Measurements from ENCODE around the gene TNIK. TPM values are rescaled to one million over a fixed set of nuclear protein-coding genes. Genes with fewer than 3 reads are reported as not detected.

The TNIK gene
- total RNA-seq, 1 donor from 2014 or later, result 28.5 TPM

- DNase-seq (ENCODE audit: extremely low read depth, low read depth, low spot score), result no peak
Measured at GRCh38 chr3:171065732-171066131, 394.5 kb downstream of the TNIK start.

DNA sequence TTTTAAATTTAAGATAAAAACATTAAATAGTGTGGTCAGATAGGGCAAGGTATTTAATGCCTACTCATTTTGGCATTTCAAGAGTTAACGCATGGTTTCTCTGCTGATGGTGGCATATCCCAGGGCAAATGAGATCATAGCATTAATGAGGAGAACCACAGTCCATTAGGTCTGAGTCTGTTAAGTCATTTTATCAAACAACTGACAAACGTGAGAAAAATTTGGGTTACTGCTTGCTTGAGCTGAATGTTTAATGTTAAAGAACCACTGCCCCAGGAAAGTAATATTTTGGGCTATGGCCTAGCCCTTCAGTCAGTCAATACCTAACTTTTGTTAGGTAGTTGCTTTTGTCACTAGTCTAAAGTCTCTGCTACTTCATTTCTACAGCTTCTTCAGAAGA lies 395.7 kb downstream of the TNIK start:
- no peak for DNase-seq (ENCODE audit: extremely low read depth, low read depth, low spot score)

DNA sequence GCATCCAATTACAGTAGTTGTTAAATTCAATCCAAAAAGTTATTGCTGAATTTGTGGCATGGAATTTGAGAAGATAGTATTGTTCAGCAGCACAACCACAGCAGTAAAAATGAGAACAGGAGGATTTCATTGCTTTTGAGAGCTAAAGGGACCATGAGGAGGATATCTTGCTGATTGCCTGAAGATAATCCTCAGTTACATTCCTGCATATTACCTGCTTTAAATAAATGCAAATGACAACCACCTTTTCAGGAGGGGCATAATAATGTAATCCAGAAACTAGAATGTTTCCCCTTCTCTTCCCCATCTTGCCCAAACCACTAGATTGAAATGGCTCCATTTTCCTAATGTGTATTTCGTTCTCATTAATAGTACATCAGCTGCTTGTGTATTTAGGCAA lies 398.5 kb downstream of the TNIK start:
- no peak for DNase-seq (ENCODE audit: extremely low read depth, low read depth, low spot score)

GRCh38 chr3:171059978-171060377 lies 400.2 kb downstream of the TNIK start:
- no peak for DNase-seq (ENCODE audit: extremely low read depth, low read depth, low spot score)

DNA sequence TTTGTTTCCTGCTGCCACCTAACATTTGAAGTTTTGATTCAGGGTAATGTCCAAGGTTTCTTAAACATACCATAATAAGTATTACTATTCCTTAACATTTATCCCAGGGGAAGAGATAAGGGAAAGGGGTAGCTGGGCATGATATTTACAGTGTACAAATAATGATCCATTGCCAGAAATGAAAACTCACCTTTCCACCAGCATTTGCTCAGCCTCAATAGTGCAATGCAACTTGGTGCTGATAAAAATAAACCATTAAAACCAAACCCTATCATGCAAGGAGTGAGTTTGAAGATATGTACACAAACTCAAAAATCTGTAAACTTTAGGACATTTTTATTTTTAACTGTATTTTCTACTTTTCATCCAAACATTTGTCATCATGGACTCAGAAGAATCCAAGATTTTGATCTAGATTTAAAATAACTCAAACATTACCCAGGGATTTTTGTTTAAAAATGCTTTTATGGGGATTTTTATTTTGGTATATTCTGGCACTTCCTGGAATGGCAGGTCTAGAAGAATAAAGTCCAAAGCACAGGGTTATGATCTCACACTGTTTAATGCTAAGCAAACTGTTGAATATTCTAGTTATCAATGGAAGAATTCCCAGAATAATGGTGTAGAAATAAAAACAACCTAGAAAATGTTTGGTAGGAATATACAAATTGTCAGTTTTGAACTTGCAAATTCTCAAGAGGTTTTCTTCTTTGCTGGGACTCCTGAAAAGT lies 401.2 kb downstream of the TNIK start:
- no peak for DNase-seq (ENCODE audit: extremely low read depth, low read depth, low spot score)

DNA sequence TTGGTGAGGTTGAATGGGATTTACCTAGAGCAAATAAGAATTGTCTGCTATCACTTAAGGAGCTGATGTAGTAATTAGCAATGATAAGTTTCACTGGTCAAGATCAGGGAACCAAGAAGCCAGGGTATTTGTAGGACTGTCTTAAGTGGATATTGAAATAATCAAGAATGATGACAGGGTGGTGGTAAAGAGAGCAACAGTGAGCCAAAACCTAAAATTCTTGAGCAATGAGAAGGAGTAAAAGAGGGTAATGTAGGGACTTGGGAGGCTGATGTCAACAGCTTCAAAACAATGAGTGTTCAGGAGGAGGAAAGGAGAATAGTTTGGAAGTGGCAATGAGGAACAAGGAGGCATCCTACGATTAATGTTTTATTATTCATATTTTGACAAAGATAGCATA lies 402.1 kb downstream of the TNIK start:
- DNase-seq (ENCODE audit: extremely low read depth, low read depth, low spot score), result no peak

- no peak for DNase-seq (ENCODE audit: extremely low read depth, low read depth, low spot score)
Measured at GRCh38 chr3:171057072-171057471, 403.1 kb downstream of the TNIK start.

DNA sequence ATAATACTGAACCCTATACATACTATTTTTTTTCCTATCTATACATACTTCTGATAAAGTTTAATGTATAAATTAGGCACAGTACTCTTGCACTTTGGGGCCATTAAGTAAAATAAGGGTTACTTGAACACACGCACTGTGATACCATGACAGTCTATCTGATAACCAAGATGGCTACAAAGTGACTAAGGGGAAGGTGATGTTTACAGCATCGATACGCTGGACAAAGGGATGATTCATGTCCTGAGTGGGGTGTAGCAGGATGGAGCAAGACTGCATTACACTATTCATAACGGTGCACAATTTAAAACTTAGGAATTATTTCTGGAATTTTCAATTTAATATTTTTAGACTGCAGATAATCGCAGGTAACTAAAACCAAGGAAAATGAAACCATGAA lies 403.7 kb downstream of the TNIK start:
- DNase-seq (ENCODE audit: extremely low read depth, low read depth, low spot score), result no peak

DNA sequence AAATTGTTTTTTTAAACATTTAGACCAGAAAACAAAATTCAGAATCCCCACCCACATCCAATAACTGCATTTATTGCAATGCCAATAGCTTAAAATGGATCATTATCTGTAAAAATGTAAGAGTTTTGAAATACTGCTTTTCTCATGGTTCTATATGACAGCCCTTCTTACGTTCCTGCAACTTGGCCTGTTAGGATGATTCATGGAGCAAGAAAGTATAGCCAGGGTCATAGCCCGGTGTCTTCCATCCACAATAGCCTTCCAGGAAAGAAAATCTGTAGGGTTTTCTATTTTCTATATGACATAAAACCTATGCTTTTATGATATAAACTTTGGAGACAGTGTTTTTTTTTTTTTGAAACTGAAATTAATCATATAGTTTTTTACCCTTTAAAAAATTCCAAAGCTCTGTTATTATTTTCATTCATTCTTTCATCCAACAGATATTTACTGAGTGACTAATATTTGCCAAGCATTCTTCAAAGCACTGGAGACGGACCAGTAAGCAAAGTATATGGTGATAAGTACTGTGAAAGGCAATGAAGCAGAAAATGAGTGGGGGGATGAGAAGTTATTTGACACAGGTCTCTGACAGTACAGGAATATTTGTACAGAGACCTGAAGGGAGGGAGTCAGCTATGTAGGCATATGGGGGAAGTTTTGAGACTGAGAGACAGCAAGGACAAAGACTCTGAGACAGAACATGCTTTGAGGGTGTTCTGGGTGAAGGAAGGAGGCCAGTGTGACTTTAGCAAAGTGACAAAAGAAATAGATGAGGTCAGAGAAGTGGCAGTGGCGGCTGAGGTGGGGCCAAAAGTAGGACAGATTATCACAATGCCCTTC lies 404.6 kb downstream of the TNIK start:
- DNase-seq (ENCODE audit: extremely low read depth, low read depth, low spot score), result no peak

GRCh38 chr3:171054921-171055320 lies 405.3 kb downstream of the TNIK start:
- DNase-seq (ENCODE audit: extremely low read depth, low read depth, low spot score), result no peak

GRCh38 chr3:171054231-171054630 lies 406.0 kb downstream of the TNIK start:
- DNase-seq (ENCODE audit: extremely low read depth, low read depth, low spot score), result no peak

DNA sequence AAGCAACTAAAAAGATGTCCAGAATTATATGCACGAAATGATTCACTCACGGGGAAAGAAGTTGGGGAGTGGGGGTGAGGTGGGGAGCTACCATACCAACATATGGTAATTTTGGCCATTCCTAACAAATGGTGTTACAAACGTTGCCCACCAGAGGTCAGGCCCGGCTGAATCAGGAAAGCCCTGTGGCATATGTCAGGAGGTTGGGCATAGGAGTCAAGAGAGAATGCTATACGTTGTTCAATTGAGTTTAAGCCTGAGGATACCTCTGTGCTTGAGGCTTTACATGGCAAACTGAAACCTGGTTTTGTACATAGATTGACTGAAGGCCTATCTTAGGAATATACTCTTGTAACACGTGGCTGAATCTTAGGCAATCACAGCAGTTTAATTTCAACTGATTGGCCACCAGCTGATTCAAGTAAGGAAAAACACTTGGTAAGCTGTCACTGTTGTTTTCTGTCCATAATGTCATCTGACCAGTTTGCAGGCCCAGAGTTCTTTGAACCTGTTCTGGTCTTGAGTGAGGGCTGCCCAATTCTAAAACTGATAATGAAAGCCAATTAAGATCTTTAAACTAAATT lies 410.3 kb downstream of the TNIK start:
- no peak for DNase-seq (ENCODE audit: extremely low read depth, low read depth, low spot score)

DNA sequence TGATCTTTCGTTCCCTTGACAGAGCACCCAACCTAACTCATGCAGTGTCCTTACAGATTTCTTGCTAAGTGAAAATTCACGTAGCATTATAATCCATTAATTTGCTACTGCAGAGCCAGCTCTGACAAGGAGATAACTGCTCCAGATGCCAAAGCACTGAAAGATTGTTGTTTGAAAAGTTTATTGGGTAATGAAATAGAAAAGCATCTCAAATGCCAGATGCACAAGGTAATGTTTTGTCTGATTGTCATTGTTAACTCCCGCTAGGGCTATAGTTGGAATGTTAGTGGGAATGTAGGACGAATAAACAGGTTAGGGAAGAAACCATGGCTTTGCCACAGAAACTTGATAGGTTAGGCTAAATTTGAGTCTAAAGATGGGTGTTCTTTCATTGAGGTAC lies 413.4 kb downstream of the TNIK start:
- DNase-seq (ENCODE audit: extremely low read depth, low read depth, low spot score), result no peak

DNA sequence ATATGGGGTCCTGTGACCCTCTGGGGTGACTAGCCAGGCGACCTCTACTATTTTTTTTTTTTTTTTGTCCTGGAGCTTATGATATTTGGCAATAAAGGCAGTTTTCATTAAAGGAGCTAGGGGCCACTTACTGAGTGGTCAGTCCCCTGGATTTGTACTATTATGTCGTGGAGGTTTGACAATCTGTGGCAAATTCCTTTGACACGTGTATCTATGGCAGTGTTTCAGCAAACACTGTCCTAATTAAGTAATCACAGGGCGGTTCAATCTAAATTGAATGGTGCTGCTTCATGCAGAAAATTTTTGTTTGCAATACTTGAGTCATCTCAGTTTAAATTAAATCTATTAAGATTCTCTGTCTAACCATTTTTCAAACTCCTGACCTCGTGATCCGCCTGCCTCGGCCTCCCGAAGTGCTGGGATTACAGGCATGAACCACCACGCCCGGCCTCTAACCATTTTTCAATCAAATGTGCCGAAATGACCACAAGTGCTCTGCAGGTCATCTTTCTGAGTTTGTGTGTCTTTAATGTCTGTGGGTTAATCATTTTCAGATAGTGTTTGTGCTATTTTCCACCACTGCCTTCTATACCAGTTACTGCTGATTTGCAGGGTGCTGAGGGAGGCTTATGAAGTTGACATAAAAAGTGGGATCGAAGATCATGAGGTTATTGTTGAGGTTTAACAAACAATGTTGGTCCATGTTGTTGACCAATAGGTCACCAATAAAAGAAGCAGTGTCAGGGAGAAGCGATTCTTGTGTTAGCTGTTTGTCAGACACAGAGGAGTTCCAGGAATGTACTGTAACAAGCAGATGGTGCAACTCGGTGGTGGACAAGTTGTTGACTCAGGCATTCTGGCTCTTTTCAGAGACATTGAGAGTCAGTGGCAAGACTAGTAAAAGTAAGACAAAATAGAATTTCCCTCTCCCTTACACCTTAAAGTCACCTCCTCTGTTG lies 415.1 kb downstream of the TNIK start:
- no peak for DNase-seq (ENCODE audit: extremely low read depth, low read depth, low spot score)

DNA sequence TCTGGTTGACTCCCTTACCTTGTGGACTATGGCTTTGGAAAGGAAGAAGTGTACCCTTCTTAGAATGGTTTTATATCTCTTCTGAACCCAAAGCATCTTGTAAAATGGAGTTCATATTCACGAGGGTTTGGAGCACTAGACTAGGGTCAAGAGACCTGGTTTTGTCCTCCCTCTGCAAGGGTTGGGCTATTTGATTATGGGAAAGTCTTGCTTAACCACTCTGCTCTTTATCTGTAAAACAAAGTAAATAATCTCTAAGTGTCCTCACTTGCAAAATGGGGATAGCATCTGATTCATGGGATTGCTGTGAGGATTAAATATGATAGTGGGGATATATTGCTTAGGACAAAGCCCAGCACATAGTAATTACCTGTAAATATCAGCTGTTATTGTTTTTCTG lies 415.8 kb downstream of the TNIK start:
- DNase-seq (ENCODE audit: extremely low read depth, low read depth, low spot score), result no peak

DNA sequence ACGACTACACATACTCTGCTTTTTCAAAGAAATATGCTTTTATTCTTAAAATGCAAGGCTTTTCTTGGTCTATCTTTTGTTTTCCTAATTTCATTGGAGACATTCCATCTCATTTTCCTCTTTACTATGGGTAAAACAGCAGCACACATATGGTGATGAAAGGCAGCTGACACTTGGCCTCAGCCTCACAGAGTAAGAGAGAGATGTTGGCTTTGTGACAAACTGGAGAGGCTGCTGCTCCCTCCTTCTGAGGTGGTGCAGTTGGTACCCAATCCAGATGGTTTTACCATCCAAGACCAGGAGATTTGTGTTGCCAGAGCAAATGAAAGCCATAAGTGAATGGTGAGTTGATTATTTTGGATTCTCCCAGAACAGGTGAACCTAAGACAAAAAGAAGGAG lies 420.5 kb downstream of the TNIK start:
- no peak for DNase-seq (ENCODE audit: extremely low read depth, low read depth, low spot score)

DNA sequence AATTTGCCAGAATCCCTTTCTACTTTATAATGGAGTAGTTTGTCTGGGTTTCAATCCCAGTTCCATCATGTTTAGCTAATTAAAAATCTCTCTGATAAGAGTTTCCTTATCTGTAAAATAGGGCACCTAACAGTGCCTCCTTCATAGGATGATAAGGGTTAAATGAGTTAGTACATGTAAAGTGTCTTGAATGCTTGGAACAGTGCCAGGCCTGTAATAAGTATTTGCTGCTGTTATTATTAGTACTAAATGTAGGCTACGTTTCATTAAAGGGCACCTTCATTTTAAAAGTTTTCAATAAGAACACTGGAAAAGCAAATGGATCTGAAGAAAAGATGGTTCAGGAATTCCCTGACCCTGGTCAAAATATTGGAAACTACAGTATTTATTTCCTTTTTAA lies 421.9 kb downstream of the TNIK start:
- no peak for DNase-seq (ENCODE audit: extremely low read depth, low read depth, low spot score)

DNA sequence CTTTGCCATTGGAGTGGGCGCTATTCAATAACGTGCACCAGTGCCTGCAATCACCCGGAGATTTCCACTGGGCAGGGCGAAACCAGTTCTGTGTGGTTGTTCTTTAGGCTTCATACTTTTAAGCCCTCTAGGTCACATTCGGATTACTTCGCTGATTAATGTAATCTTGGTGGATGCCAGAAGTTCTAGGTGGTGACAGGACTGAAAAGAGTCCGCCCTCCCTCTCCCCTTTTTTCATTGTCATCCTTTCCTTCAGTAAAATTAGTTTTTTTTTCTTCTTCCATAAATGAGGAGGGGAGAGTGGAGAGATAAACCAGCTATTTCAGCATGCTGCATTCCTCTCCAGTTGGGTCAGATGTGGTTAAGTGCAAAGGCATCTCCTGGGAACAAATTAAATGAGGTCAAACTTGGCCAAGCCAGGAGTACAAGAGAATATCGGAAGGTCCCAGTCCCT lies 431.4 kb downstream of the TNIK start:
- no peak for DNase-seq (ENCODE audit: extremely low read depth, low read depth, low spot score)

- DNase-seq (ENCODE audit: extremely low read depth, low read depth, low spot score), result no peak
Measured at GRCh38 chr3:171028025-171028778, 432.0 kb downstream of the TNIK start.
